Endometrial microvascular endothelial cells (primary cell): Measurements from ENCODE around the gene PAPPA. TPM values are rescaled to one million over a fixed set of nuclear protein-coding genes. Genes with fewer than 3 reads are reported as not detected.

Source experiments
- in situ Hi-C: cut with HindIII; loops from 2 replicates; pipeline ENCODE4 v1.10.0; 2017; ENCODE audit warnings: low sequenced_read_pairs, low pct_unique_long_range_greater_than_20kb; ENCODE audit errors: inconsistent ontology term
- total RNA-seq: library from RNA; depleted of rRNA; stranded (reverse); fragments of >200 nt; gene quantifications from one replicate; pipeline ENCODE4 v1.2.3, GENCODE V29; 2015; ENCODE audit errors: inconsistent ontology term

PAPPA gene
- total RNA-seq, 1 donor from 2014 or later, result 0.65 TPM

DNA sequence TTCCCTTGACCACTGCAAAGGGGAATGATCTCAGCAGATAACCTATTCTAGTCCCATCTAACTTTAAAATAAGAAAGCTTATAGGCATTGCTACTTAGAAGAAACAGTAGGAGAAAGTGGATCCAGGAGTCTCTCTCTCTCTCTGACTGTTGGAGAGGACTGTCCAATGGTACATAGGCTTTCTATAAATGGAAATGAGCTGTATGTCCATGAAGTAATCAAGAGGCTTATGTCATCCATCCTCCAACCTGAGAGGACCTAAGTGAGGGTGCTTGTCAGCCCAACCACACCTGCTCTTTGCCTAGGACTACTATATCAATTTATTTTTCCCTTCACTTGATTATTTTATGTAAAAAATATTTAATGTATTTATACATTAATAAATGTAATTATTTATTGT, 172.3 kb downstream of the PAPPA start:
- in situ Hi-C loops, result no loop called here

DNA sequence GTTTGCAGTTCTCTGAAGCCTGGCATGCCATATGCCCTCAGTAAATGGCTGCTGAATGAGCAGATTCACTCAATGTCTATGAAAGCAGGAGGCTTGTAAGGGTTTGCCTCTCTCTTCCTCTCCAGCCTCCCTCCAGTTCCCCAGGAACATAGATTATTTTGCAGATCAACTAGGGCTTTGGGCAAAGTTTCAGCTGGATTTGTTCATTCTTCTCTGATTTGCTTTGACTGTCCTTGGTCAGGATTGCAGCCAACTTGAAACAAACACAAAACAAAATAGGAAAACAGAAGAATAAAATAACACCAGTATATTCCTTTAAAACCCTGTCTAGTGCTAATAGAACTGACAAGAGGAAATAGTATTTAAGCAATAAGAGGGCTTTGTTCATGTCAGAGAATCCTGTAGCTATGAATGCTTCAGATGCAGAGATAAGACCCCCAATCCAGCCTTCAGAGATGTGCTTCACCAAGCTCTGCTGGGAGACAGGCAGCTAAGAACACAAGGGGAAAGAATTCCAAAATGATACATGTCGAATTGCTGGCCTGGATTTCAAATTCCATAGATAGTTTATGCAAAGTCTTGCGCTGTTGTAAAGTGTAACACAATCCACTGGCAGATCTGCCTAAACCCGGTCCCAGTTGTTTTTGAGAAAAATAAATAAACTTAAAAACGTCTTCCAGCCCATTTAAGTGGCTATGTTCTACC, 174.3 kb downstream of the PAPPA start:
- in situ Hi-C loops, result no loop called here

DNA sequence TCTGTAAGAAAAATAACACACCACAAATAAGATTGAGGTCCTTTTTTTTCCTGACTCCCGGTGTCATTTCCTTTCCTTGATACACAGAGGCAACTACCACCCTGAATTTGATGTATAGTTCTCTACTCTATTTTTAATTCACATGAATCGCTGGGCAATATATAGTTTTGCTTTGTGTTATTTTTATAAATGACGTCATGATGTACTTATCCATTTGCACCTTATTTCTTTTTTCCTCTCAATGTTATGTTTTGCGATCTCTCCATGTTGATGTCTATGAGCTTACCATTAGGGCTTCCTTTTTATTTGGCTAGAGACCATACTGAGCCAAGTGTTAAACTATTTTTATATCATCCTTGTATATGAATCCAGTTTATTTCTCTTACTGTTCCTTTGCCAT, 175.9 kb downstream of the PAPPA start:
- in situ Hi-C loops, result no loop called here

DNA sequence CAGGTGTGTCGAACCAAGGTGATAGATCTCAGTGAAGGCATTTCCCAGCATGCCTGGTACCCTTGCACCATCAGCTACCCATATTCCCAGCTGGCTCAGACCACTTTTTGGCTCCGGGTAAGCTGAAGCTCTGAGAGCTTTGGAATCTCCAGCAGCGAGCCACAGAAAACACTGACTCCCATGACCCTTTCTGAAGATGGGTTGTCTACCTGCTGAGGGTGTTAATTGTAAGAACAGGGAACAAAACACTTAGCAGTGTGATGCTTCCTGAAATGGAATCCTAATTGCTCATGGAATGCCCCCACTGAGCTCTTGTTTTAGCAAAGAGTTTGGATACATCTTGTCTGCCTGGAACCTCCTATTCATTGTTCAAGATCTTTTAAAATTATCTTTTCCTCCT, 177.7 kb downstream of the PAPPA start:
- in situ Hi-C loops, result no loop called here

DNA sequence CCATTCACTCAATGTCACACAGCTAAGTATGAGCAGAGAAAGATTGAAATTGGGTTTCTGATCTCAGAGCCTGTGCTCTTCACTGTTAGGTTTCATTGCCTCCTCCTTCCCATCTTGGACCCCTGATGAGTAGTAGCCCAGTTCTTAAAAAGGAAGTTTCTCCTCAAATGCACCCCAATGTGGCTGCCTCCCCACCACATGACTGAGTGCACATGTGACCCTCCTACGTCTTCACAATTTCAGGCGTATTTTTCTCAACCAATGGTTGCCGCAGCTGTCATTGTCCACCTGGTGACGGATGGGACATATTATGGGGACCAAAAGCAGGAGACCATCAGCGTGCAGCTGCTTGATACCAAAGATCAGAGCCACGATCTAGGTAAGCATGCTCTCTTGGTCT, 178.5 kb downstream of the PAPPA start:
- in situ Hi-C loops, result no loop called here

DNA sequence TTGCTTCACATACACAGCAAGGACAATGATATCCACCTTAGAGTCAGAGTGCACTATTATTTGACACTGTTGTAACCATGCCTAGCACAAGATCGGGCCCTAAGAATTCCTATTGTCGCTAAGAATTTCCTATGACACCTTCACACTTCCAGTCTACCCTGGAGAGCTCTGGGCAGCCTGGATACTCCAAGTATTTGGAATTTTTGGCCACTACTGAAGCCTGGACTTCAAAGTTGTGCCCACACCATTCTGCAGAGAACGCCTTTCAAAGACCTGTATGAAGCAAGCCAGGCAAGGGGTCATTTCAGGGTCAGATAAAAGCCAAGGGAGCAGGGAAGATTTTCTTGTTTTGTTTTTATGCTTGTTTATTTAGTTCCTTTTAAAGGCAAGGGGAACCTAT, 179.7 kb downstream of the PAPPA start:
- in situ Hi-C loops, result no loop called here

DNA sequence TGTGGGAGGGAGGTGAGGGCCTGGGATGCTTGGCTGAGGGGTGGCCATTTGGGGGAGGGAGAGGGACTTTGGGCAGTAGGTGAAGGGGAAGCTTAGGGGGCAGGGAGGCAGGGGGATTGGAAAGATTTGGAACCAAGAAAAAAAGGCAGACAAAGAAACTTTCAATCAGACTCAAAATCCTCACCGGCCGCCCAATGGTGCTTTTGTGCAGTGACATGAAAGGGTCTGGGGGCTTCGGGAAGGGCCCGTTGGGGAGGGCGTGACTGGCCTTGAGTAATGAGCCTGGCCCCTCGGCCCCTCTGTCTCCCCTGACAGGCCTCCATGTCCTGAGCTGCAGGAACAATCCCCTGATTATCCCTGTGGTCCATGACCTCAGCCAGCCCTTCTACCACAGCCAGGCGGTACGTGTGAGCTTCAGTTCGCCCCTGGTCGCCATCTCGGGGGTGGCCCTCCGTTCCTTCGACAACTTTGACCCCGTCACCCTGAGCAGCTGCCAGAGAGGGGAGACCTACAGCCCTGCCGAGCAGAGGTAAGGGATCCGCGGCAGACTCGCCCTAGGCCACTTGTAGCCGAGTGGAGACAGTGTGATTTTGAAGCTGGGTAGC, 181.1 kb downstream of the PAPPA start:
- in situ Hi-C loops, result no loop called here

DNA sequence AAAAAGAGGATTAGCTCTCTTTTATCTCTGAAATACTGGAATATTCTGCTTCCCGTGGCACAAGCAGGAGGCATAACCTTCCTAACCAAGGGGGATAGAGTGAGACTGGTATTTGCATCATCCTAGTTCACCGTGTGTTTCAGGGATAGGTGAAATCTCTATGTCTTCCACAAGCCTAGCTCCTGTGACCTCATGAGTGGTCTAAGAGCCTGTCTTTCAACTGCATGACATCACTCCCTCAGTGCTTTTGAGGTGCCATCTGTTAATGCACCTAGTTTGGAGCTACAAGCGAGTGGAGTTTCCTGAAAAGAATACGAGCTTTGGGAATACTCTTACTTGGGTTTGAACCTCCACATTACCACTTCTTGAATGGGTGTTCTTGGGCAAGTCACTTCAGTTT, 181.8 kb downstream of the PAPPA start:
- in situ Hi-C loops, result no loop called here

DNA sequence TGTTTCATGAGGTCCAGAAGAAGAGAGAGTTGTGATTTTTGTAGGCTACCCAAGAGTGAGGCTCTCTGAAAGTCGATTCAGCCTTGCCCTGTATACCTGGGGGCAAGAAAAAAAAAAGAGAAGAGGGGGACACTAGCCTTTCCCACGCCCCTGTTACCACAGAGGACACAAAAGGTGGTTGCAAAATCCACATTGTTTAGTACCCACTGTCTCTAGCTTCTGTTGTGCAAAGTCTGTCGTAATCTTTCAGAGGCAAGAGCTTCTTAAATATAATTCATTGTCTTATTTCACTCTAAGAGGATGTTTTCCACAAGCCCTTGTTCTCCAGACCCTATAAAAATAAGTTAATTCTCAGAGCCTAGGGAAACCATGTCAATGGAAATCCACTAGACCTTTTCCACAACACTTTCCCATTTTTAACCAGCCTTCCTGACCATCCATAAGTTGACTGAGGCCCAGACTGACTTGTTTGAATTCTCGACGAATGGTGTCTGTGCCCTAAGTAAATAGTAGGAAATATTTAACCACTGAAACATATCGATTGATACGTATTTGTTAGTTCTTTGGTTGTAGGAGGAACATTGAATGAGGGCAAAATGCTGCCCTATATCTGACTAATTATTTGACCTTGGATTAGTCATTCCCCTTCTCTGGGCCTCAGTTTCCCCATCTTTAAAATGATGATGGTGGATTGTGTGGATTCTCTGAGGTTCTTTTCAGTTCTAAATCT, 182.7 kb downstream of the PAPPA start:
- in situ Hi-C loops, result no loop called here

DNA sequence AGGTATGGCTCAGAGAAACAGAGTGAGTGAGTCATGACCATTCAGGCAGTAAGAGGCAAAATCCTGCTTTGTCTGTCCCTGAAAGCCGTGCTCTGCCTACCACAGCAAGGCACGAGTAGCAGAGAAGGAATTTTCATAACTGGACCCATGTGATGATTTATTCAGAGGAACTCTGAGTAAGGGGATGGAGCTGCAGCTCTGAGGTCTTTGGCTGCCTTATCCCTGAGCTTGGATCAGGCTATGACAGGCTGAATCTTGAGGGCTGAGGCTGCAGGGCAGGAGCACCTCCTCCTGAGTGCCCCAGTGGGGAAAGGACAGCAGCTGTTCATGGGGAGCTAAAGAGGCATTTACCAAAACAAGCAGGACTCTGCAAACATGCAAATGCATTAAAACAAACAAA, 183.4 kb downstream of the PAPPA start:
- in situ Hi-C loops, result no loop called here

DNA sequence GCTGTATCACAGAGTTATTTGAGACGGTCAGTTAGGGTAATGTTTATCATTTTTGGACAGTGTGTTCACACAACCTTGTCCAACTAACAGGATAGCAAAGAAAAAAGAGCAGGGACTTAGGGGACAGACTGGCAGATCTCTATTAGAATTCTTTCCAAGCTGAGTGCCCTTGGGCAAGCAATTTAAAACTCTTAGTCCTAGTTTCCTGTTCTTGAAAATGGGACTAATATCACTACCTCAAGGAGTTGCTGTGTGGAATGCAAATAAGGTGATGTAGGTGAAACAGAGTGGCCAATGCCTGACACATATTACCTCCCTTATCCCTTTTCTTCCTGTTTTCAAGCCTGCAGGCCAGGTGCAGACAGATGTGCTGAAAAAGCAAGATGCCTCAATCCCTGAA, 186.7 kb downstream of the PAPPA start:
- in situ Hi-C loops, result no loop called here

DNA sequence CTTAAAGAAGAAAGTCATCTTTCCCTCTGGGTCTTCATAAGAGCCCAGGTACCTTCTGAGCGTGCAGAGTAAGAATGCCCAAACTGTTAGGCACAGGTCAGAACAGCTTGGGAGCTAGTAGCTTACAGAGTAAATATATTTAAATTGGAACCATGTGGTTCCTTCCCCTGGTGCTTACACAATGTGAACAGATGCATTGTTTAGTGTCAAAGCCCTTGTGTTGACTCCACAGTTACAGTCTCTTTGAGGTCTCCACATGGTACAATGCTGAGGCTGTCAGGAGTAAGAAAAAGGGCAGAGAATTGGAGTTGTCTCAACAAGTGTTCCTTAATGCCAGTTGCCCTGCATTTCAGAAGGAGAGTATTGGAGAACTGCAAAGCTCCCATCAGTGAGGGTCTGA, 188.5 kb downstream of the PAPPA start:
- in situ Hi-C loops, result no loop called here

DNA sequence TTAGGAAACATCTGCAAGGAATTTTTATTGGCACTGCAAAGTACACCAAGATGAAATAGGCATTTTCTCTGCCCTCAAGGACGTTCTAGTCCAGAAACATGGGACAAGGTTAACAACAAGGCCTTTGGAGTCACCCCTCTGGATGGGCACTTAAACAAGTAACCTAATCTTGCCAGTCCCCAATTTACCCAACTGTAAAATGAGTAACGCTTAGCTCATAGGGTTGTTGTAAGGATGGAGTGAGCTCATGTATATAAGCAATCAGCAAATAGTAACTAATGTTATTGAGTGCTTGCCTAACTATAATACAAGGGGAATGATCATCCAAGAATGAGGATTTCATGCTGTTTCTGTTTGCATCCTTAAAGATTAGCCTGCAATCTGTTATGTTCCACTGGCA, 189.3 kb downstream of the PAPPA start:
- in situ Hi-C loops, result no loop called here

DNA sequence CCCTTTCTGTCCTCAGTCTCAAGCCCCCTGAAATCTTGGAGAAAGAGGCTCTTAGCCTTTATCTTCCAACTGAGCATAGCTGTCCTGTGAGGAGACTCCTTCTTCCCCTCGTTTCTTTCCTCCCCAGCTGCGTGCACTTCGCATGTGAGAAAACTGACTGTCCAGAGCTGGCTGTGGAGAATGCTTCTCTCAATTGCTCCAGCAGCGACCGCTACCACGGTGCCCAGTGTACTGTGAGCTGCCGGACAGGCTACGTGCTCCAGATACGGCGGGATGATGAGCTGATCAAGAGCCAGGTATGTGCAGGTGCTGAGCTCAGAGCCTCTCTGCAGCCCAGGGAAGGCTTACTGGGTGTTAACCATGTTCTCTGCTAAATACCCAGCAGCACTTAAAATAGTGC, 190.8 kb downstream of the PAPPA start:
- in situ Hi-C loops, result no loop called here

DNA sequence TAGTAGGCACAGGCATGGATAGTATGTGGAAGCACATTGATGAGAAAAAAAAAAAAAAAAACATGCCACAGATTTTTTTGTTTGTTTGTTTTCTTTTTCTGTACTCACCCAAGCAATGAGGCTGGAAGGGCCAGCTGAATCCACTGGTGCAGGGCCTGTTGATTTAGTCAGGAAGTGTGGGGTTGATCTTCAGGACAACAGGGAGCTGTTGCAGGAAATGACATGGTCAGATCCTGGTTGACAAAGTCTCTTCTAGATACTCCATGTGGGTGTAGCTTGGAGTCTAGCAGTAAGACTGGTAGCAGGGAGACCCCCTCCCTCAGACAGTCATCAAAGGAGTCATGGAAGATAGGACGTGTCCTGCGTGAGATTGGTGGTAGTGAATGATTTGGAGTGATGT, 191.8 kb downstream of the PAPPA start:
- in situ Hi-C loops, result no loop called here

DNA sequence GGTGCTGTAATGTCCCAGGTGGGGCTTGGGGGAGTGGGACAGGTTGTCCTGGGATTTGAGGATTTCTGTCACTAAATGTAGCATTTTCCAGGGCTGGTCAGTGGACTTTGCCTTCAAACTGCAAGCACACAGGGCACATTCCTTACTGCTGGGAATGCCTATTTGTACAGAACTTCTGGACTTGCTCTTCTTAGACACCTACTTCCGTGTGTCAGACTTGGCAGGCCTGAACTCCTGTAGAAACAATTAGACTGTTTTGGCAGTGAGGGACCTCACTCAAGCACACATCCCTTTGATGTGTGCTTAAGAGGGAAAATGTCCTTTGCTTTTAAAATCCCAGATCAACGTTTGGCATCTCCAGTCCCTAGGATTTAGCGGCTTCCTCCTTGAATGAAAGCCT, 192.2 kb downstream of the PAPPA start:
- in situ Hi-C loops, result no loop called here

DNA sequence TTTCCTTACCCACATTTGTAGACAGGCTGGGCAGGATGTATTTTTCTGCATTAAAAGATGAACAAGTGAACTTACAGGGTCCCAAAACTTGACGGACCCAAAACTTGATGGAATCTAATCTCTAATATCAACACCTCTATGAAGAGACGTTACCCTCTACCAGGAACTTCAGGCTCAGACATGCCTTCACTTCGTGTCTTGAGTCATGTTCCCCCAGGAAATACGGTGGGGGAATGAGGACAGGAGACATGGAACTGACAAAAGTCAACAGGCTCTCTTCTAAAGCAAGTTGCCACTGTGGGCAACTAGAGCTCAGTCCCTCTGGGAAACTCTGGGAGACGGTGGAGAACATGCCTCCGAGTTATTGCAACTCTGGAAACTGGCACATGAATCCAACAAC, 196.1 kb downstream of the PAPPA start:
- in situ Hi-C loops, result no loop called here

DNA sequence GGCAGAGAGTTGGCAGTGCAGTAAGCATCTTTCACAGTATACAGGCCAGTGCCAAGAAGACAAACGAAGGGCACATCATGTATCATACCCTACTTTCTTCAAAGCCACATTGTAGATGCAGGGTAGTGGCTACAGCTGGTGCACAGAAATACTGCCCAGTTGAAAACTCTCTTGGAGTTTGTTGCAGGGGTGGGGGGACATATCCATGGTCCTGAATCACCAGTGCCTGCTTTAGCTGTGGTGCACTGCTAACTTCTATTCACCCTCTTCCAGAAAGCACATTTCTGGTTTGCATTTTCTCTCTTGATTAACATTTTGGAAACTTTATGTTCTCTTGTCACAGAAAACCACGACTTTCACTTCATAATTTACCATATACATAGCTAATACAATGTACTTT, 196.6 kb downstream of the PAPPA start:
- in situ Hi-C loops, result no loop called here

DNA sequence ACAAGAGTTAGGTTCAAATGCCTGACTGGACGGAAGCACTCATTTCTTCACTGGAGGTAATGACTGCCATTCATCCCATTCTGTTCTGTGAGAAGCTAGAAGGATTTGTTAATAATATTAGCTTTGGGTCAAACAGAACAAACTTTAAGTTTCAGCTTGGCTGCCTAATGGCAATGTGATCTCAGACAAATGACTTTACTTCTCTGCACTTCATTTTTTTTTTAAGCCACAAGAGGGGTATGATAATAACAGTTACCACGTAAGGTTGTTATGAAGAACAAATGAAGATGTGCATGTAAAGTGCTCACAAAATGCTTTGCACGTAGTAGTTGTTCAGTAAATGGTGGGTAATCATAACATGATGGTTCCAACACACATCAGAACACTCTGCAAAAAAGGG, 199.4 kb downstream of the PAPPA start:
- in situ Hi-C loops, result no loop called here

DNA sequence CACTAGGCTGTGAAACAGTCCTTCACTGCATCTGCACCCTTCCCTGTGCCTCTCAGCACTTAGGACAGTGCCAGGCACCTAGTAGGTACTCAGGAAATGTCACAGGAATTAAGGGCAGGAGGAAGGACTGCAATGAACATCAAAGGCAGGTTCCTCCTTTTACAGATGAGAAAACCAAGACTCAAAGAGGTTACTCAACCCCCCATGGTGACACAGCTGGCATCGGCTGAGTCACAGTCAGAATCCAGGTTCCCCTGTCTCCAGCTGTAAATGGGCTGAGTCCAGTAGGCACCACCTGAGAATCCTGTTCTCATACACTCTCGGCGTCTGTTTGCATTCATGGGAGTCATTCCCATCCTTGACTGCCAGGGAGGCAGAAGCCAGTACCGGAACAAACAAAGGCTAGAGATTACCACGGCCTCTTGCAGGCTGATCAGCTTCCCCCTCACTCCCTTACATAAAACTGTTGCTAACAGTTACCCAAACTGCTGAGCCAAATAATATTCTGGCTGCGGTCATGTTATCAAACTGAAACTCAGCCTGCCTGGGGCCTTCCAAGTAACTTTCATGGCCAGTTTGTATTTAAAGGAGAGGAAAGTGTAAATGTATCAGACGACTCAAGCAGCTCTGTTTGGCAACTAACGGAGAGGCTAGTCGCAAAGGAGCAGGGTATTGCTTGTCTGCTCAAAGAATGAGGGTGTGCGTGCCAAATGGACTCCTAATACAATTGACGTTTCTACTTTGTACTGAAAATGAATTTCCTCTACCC, 201.7 kb downstream of the PAPPA start:
- in situ Hi-C loops, result no loop called here
